ENCODE measurements around the gene FERMT3. TPM values are rescaled to one million over a fixed set of nuclear protein-coding genes. Genes with fewer than 3 reads are reported as not detected.

FERMT3 gene
- polyA plus RNA-seq, 3 donors, result 4.3 to 6.8 (median 5.6) TPM

DNA sequence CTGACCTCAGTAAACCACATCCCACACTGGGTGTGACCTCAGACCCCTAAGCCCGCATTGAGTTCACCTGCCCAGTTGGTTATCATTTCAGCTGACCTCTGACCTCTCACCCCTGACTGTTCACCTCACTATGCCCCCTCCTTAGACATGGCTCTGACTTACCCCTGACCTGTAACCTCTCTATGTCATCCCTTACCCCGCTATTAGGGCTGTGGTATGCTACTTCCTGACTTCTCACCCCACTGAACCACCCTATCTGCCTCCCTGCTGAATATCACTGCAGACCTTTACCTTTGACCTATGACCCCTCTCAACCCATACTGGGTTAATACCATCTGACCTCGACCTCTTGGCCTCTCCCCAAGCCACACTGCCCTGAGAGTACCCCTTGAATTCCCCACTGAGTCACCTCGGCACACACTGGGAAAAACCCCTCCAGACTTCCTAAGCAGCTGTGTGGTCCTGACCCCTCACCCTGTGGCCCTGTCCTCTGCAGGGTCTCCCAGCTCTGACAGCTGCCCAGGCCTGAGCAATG is 53.1 kb downstream of the FERMT3 start:
- DNase-seq (ENCODE audit: low read depth in 3 of 3, low spot score in 2 of 3), result no peak

DNA sequence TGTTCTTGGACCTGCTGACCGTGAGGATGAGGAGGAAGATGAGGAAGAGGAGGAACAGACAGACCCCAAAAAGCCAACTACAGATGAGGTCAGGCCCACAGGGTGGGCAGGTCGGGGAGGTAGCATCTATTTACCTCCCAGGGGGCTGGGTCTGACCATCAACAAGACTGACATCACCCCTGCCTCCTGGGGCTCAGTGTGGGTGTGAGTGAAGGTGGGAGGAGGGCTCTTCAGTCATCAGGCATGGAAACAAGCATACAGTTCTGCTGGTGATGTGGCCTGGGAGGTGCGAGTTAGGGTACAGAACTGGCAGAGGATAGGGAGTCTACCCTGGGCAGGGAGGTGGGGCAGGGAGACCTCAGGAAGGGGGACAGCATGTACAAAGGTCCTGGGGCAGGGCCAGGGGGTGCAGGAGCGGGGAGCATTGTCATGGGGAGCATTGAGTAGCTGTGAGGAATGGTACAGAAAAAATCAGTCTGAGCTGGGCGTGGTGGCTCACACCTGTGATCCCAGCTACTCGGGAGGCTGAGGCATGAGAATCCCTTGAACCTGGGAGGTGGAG is 53.7 kb downstream of the FERMT3 start:
- no peak for DNase-seq (ENCODE audit: low read depth in 3 of 3, low spot score in 2 of 3)

DNA sequence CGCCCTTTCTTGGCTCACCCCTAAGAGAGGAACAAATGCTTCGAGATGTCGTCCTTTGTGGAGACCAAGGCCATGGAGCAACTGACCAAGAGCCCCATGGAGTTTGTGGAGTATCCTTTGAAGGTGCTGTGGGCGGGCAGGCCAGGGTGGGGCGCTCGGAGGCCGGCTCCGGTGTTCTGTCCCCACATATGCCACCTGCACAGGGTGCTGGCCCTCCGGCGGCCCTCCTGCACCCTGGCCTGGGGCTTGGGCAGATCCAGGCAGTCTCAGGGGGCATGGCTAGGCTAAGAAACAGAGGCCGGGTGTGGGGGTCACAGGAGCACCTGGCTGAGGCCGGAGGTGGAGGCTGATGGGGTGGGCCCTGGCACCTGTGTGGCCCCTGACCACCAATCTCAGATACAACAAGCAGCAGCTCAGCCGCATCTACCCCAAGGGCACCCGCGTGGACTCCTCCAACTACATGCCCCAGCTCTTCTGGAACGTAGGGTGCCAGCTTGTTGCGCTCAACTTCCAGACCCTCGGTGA is 55.1 kb downstream of the FERMT3 start:
- DNase-seq (ENCODE audit: low read depth in 3 of 3, low spot score in 2 of 3), result no peak

DNA sequence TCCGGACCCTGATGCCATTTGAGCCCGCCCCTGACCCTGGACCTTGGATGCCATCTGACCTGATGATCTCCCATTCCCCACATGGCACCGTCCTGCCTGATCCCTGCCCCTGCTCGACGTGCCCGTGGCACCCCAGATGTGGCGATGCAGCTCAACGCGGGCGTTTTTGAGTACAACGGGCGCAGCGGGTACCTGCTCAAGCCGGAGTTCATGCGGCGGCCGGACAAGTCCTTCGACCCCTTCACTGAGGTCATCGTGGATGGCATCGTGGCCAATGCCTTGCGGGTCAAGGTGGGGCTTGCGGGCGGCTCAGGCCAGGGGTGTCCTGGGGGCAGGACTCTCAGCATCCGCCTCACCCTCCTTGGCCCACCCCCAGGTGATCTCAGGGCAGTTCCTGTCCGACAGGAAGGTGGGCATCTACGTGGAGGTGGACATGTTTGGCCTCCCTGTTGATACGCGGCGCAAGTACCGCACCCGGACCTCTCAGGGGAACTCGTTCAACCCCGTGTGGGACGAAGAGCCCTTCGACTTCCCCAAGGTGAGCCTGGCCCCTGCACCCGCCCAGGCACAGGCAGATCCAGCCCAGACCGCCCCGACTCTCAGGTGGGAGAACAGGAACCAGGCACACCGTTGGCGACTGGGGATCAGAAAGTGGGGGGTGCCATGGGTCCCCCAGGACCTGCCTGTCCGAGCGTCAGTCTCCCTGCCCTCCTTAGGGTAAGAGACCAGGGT is 55.9 kb downstream of the FERMT3 start:
- no peak for DNase-seq (ENCODE audit: low read depth in 3 of 3, low spot score in 2 of 3)

DNA sequence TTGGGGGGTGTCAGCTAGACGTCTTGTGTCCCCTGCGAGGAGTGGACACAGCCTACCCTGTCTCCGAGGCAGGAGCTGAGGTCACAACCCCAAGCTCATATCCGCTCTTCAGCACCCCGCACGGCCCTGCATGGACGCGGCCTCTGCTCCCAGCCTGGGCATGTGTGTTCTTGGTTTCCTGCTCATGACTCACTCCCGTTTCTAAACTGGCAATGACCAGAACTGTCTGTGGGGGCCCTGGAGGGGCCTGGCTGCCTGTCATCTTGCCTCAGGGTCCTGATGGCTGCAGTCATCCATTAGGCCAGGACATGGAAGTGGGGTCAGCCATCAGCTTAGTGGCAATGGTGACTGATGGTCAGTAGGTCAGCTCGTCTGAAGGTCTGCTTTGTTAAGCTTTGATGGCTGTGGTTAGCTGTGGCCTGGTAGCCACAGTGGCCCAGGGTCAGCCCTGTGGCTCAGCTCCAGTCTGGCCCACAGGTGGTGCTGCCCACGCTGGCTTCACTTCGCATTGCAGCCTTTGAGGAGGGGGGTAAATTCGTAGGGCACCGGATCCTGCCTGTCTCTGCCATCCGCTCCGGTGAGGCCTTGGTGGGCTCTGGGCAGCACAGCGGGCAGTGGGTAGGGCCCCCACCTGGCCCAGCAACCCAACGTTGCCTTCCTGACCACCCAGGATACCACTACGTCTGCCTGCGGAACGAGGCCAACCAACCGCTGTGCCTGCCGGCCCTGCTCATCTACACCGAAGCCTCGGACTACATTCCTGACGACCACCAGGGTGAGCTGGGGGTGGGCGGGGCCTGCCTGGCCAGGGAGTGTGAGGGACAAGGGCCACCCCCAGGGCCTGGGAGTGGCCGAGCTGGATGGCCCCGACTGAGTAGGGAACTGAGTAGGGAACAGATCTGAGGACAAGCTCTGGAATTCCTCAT is 56.8 kb downstream of the FERMT3 start:
- no peak for DNase-seq (ENCODE audit: low read depth in 3 of 3, low spot score in 2 of 3)

DNA sequence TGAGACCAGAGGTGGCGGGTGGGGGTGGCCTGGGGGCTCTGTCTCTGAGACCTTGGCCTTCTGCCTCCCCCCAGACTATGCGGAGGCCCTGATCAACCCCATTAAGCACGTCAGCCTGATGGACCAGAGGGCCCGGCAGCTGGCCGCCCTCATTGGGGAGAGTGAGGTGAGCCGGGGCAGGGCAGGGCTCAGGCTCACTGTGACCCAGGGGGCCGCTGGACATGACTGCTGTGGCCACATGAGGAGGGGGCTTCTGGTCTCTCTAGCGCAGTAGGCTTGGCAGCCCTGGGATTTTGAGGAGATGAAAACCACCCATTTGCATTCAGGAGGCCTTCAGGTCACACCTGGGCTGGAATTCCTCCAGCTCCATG is 57.4 kb downstream of the FERMT3 start:
- no peak for DNase-seq (ENCODE audit: low read depth in 3 of 3, low spot score in 2 of 3)

DNA sequence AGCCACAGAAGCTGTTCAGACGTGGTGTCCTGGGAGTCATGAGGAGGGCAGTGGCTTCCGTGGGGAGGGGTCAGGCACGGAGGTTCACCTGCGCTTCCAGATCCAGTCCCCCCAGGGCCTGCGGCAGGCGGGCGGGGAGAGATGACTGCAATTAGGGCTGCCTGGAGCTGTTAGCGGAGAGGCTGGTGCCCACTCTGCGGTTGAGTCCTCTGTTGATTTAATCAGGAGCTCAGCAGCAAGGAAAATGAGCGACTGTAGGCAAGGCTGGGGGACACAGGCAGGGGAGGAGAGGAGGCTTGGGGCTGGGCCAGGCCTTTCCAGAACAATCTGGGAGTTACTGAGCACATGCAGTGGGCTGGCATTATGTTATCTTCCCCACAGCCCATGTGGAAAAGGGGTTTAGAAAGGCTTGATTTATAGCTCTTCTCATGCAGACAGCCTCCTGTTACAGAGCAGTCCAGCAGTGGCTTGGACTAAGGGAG is 57.9 kb downstream of the FERMT3 start:
- DNase-seq (ENCODE audit: low read depth in 3 of 3, low spot score in 2 of 3), result no peak

DNA sequence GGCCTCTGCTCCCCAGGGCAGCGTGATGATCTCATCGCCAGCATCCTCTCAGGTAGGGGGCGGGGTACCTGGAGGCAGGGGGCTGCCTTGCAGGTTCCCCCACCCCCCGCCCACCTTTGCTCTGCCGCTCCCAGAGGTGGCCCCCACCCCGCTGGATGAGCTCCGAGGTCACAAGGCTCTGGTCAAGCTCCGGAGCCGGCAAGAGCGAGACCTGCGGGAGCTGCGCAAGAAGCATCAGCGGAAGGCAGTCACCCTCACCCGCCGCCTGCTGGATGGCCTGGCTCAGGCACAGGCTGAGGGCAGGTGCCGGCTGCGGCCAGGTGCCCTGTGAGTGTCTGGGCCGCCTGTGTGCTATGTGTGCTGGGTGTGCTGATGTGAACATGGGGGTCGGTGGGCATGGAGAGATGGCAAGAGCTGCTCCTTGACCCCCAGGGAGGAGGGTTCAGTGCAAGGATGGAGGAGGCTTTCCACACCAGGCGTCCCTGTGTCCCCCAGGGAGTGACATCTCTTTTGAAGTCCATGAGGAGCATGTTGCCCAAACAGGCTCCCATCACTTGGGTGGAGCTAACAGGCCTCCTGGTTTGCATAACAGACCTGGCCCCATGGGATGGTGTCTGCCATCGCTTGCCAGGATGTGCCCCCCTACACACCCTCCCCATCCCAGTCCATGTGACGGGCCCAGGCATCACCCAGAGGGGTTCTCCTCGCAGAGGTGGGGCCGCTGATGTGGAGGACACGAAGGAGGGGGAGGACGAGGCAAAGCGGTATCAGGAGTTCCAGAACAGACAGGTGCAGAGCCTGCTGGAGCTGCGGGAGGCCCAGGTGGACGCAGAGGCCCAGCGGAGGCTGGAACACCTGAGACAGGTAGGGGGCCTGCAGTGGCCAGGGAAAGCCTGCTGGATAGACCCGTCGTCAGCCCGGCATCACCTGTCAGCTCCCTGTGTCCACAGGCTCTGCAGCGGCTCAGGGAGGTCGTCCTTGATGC is 58.9 kb downstream of the FERMT3 start:
- DNase-seq (ENCODE audit: low read depth in 3 of 3, low spot score in 2 of 3), result no peak

DNA sequence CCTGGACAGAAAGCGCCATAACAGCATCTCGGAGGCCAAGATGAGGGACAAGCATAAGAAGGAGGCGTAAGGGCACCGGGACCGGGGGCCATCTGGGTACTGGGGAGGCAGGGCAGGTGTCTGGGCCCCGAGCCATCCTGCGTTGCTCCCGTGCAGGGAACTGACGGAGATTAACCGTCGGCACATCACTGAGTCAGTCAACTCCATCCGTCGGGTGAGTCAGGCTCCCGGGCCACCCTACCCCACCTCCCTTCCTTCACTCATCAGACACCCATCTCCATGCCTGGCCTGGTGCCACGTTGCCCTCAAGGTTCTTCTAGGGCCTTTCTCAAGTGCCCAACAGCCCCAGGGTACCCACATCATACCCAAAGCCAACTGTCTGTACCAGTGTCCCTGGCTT is 59.8 kb downstream of the FERMT3 start:
- DNase-seq (ENCODE audit: low read depth in 3 of 3, low spot score in 2 of 3), result no peak

DNA sequence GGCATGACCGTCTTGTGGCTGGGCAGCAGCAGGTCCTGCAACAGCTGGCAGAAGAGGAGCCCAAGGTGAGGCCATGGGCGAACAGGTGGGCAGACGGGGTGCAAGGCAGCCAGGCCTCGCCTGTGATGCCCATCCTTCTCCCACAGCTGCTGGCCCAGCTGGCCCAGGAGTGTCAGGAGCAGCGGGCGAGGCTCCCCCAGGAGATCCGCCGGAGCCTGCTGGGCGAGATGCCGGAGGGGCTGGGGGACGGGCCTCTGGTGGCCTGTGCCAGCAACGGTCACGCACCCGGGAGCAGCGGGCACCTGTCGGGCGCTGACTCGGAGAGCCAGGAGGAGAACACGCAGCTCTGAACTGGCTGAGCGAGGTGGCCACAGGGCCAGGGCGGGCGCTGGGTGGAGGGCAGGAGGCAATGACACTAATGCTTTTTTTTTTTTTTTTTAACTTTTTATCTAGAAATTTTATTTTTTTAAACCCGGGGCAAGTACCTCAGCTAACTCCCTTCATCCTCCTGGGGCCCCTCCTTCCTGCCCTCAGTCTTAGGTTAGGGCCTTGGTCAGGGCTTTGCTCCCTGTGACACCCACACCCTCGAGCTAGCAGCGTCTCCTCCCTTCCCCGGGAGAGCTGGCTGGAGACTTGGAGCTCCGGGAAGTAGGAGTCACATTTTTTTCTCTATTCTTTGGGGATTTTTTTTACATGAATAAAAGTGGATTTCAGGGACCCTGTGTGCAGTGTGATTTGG is 60.9 kb downstream of the FERMT3 start:
- DNase-seq (ENCODE audit: low read depth in 3 of 3, low spot score in 2 of 3), result no peak

DNA sequence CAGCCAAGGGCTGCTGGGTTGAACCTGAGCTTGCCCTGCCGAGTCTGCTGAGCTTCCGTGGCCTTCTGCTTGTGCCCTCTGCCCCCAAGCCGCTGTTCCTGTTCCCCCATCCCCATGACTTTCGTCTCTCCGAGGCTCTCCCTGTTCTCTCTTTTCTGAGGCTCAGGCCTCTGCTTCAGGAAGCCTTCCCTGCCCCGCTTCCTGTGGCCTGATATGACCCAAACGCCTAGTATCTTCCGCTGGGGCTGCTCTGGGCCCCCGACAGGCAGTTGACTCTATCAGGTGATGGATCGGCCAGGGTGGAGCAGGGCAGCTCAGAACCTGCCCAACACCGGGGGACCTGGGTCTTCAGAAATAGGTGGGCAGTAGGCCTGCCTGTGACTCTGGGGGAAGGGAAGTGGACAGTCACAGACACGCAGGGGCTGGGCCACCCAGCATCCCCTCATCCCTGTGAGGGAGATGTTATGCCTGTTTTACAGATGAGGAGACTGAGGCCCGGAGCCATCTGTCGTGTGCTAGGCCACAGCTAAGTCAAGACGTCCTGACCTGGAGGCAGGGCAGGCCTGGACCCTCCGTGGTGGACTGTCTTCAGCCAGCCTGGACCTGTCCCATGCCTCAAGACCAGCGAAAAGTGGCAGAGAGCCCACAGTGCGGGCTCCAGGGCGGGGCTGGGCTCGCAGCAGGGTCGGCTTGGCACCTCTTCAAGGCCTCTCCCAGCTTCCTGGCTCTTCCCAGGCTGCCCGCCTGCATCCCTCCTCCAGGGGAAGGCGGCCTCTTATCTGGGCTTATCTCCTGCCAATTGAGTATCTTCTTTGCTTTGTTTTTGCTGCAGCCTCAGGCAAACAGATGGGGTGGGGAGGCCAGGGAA is 61.7 kb downstream of the FERMT3 start:
- DNase-seq (ENCODE audit: low read depth in 3 of 3, low spot score in 2 of 3), result no peak

DNA sequence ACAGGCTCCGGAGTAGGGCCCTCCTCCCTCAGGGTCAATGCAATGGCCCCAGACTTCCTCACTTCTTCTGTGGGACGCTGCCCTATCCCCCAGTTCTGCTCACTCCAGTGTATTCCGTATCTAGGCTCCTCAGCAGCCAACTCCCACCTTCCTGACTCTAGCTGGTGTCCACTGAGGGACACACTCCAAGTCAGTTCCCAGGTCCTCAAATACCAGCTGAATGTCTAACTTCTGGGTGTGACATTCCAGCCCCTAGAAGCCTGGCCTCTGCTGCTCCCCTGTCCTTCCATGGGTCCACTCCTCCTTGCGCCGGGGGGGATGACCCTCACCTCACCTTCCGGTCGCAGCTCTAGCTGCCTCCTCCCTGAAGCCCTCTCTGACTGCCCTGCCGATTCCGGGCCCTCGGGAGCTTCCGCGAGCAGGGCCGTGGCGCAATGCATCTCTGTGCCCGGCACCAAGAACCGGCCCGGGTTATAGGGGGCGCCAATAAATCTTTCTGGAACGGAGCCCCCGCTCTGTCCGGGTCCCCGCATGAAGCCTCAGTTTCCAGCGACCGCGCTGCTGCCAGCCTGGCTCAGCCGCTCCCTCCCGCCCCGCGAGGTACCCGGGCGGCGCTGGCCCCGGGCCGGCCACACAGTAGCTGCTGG is 62.5 kb downstream of the FERMT3 start:
- no peak for DNase-seq (ENCODE audit: low read depth in 3 of 3, low spot score in 2 of 3)

DNA sequence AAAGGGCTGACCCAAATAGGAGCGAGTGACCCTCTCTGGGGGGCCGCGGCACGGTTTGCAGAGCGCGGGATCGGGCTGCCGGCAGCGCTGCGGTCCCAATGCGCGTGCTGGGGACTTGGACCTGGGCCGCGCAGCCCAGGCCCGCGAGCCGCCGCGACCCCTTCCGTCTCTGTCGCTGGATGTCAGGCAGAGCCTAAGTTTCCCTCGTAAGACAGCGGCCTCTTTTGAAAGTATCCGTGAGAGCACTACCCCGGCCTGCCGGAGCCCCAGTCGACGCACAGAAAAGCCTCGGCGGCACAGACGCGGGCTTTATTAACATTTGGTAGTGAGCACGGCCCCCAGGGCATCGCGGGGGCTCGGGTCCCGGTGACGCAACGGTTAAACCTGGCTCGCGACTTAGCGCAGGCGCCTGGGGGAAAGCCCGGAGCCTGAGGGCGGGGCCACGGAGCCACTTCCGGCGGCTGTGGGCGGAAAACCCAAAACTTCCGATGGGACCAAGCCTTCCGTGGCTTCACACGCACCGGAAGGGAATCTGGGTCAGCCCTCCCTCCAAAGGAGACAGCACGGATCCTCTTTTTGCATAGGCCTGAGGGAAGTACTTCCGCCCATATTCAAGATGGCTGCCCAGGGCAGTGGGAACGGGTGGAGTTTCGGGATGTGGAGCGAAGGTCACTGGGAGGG is 63.2 kb downstream of the FERMT3 start:
- DNase-seq (ENCODE audit: low read depth in 3 of 3, low spot score in 2 of 3), result peak; percentile 98
